ENCODE results near the gene CYGB. TPM values are rescaled to one million over a fixed set of nuclear protein-coding genes. Genes with fewer than 3 reads are reported as not detected.
"Not testable (repeated sequence)": the region's sequence is repeated elsewhere in the genome, so short reads cannot be mapped to it uniquely, and the experiment has no call there.

CYGB gene
- total RNA-seq, 1 donor from 2014 or later = 10.1 TPM

GRCh38 chr17:76521262-76521661 lies 16.2 kb downstream of the CYGB start:
- TF ChIP-seq CTCF (IDR thresholded peaks at IDR 0.05; ENCODE audit: unreplicated experiment) = no peak
- Mint-ChIP-seq H3K9me3 (no peaks in the 10 kb centered on the region), H3K4me1 (peaks cover 24% of the 10 kb centered on the region), H3K4me3 (no peak overlapping the region), H3K36me3 (no peaks in the 10 kb centered on the region), H3K27ac (no peak overlapping the region), H3K27me3 (ENCODE audit: low read depth) (peaks cover 9% of the 10 kb centered on the region)
- no peak for DNase-seq (ENCODE audit: low spot score in 2 of 2, unreplicated experiment in 2 of 2)

- DNase-seq (ENCODE audit: low spot score in 2 of 2, unreplicated experiment in 2 of 2) = no peak
- no peak for TF ChIP-seq CTCF (IDR thresholded peaks at IDR 0.05; ENCODE audit: unreplicated experiment)
- no peaks in the 10 kb centered on the region for H3K9me3 Mint-ChIP-seq
- H3K4me1 Mint-ChIP-seq = peaks cover 16% of the 10 kb centered on the region
- no peak overlapping the region for H3K4me3 Mint-ChIP-seq
- peak overlapping the region; percentile 75 for H3K27ac Mint-ChIP-seq
- no peaks in the 10 kb centered on the region for H3K36me3 Mint-ChIP-seq
- peaks cover 6% of the 10 kb centered on the region for H3K27me3 Mint-ChIP-seq (ENCODE audit: low read depth)
Observed at GRCh38 chr17:76519048-76519966, 18.2 kb downstream of the CYGB start.

- no peak for DNase-seq (ENCODE audit: low spot score in 2 of 2, unreplicated experiment in 2 of 2)
- Mint-ChIP-seq H3K4me3 (no peak overlapping the region), H3K27ac (no peak overlapping the region), H3K9me3 (no peaks in the 10 kb centered on the region), H3K4me1 (peaks cover 10% of the 10 kb centered on the region), H3K36me3 (no peaks in the 10 kb centered on the region), H3K27me3 (ENCODE audit: low read depth) (no peaks in the 10 kb centered on the region)
- TF ChIP-seq CTCF (IDR thresholded peaks at IDR 0.05; ENCODE audit: unreplicated experiment) = no peak
Observed at GRCh38 chr17:76517638-76518038, 19.9 kb downstream of the CYGB start.

- DNase-seq (ENCODE audit: low spot score in 2 of 2, unreplicated experiment in 2 of 2) = no peak
- no peak for TF ChIP-seq CTCF (IDR thresholded peaks at IDR 0.05; ENCODE audit: unreplicated experiment)
- Mint-ChIP-seq H3K9me3 (no peaks in the 10 kb centered on the region), H3K4me1 (peaks cover 17% of the 10 kb centered on the region), H3K27ac (no peak overlapping the region), H3K36me3 (no peaks in the 10 kb centered on the region), H3K4me3 (no peak overlapping the region), H3K27me3 (ENCODE audit: low read depth) (no peaks in the 10 kb centered on the region)
Observed at GRCh38 chr17:76515274-76515949, 22.1 kb downstream of the CYGB start.

GRCh38 chr17:76514355-76514754 lies 23.2 kb downstream of the CYGB start:
- Mint-ChIP-seq H3K4me1 (peaks cover 11% of the 10 kb centered on the region), H3K27ac (peak overlapping the region; percentile 30)
- not testable (repeated sequence) for DNase-seq (ENCODE audit: low spot score in 2 of 2, unreplicated experiment in 2 of 2); H3K27me3 Mint-ChIP-seq (ENCODE audit: low read depth); H3K9me3 Mint-ChIP-seq; H3K36me3 Mint-ChIP-seq; H3K4me3 Mint-ChIP-seq

- Mint-ChIP-seq H3K27me3 (ENCODE audit: low read depth) (peaks cover 5% of the 10 kb centered on the region), H3K4me3 (no peak overlapping the region)
- no peak for TF ChIP-seq CTCF (IDR thresholded peaks at IDR 0.05; ENCODE audit: unreplicated experiment)
Observed at GRCh38 chr17:76513306-76513692, 24.2 kb downstream of the CYGB start.

More at GRCh38 chr17:76513306-76513692, 24.2 kb downstream of the CYGB start:
- H3K27ac Mint-ChIP-seq = no peak overlapping the region
- DNase-seq (ENCODE audit: low spot score in 2 of 2, unreplicated experiment in 2 of 2) = no peak
- peaks cover 6% of the 10 kb centered on the region for H3K4me1 Mint-ChIP-seq
- H3K36me3 Mint-ChIP-seq = no peaks in the 10 kb centered on the region
- H3K9me3 Mint-ChIP-seq = no peaks in the 10 kb centered on the region

Data from mesothelial cell of epicardium (in vitro differentiated cells).